Stimulated activated CD4-positive, alpha-beta T cell treated with anti-CD3 and anti-CD28 coated beads, TNF-alpha, amount 100 ng/mL, for 4 hours (primary cell): ENCODE data around the gene ZDHHC9.

Experiments used
- DNase-seq, 3 experiments: peaks; one replicate each; pipeline ENCODE4 v3.0.0-alpha.2; 2020; ENCODE audit warnings: low read depth in 3 of 3

Gene ZDHHC9

DNA sequence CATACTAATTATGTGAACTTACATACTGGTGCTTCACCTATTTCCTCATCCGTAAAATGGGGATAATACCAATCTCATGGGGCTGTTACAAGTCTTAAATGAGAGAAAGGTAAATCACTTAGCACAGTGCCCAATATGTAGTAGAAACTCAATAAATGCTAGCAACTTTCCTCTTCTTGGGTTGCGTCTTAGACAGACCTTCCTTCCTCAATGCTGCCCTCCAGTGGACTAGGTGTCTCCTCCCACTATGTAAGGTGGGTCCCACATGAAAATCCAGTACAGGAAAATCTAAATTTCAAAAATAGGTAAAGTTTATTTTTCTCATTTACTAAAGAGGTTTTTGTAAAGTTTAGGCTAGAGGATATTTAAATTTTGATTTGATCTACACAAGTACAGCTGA is 20.6 kb downstream of the ZDHHC9 start:
- peak in 1 of 3 experiments; percentile 32 for DNase-seq

- no peak for DNase-seq
Measured at GRCh38 chrX:129818123-129818522, 25.6 kb downstream of the ZDHHC9 start.

- DNase-seq: no peak
Measured at GRCh38 chrX:129813662-129814368, 29.9 kb downstream of the ZDHHC9 start.

DNA sequence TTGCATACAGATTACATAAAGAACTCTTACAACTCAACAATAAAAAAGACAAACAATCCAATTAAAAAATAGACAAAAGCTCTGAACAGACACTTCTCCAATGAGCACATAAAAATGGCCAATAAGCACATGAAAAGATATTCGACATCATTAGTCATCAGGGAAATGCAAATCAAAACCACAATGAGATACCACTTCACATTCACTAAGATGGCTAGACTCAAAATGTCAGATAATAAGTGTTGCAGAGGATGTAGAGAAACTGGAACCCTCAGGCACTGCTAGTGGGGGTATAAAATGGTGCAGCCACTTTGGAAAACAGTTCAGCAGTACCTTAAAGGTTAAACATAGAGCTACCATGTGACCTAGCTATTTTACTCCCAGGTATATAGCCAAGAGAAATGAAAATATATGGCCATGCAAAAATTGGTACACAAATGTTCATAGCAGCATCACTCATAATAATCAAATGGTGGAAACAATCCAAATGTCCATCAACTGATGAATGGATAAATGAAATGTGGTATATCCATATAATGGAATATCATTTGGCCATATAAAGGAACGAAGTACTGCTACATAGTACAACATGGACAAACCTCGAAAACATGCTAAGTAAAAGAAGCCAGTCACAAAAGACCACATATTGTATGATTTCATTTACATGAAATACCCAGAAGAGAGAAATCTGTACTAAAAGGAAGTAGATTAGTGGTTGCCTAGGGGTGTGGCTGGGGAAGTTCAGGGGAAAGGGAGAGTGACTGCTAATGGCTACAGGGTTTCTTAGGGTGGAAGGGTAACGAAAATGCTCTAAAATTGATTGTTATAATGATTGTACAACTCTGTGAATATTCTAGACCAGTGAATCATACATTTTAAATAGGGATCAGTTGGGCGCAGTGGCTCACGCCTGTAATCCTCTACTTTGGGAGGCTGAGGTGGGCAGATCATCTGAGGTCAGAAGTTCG is 34.6 kb downstream of the ZDHHC9 start:
- DNase-seq: no peak

DNA sequence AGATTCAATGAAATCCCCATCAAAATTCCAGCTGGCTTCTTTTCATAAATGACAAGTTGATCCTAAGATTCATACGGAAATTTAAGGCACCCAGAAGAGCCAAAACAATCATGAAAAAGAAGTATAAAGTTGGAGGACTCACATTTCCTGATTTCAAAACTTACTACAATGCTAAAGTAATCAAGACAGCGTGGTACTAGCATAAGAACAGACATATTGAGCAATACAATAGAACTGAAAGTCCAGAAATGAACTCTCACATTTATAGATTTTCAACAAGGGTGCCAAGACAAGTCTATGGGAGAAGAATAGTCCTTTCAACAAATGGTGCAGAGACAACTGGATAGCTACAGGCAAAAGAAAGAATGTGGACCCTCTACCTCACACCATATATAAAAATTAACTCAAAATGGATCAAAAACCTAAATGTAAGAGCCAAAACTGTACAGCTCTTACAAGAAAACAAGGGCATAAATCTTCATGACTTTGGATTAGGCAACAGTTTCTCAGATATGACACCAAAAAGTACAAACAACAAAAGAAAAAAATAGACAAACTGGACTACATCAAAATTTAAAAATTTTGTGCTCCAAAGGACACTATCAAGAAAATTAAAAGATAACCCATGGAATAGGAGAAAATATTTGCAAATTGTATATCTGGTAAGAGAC is 35.4 kb downstream of the ZDHHC9 start:
- DNase-seq: no peak

- DNase-seq: no peak
Measured at GRCh38 chrX:129804806-129805205, 38.9 kb downstream of the ZDHHC9 start.

GRCh38 chrX:129802863-129803262 is 40.8 kb downstream of the ZDHHC9 start:
- DNase-seq: no peak

- DNase-seq: no peak
Measured at GRCh38 chrX:129800186-129800585, 43.5 kb downstream of the ZDHHC9 start.

DNA sequence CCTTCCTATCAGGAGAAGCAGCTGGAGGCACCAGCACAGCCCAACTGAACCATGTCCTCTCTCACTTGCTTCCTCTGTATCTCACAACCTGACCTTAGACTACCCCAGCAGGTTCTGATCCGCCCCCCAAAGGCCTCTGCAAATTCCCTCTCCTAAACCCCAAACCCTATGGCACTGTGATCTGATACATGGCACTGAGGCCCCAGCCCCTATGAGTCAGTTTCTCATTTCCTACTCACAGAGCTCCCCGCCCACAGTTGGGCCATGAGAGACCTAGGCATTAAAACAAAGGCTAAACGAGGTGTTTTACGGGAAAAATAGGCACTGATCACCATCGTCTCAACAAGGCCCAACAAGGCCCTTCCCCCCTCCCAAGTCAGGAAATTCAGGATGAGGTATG is 44.8 kb downstream of the ZDHHC9 start:
- DNase-seq: no peak

GRCh38 chrX:129798456-129798855 is 45.2 kb downstream of the ZDHHC9 start:
- no peak for DNase-seq

DNA sequence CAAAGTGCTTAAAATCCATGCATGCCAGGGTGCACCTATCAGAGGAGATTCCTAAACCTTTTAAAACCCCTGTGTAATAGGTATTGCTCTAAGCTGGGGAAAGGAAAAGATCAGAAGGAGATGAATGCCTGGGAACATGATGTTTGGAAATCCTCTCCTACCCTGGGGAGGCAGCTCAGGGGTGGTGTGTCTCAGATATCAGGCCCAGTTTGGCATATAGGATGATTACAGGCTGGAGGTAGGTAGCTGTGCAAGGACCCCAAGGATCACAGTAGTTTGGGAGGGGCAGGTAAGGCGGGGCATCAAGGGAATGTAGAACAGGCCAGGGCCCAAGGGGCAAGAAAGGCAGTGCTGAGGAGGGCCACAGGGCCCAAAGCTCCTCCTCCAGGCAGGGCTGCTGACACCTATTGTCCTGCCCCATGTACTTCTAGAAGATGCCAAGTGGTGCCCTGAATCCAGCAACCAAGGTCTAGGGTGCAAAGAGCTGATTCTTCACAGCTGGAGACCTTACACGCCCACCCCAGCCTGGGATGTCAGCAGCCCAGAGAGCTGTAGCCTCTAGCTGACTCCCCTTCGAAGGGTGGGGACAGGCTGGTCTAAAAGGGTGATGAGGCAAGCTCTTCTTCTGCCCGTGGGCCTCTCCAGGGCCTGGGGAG is 46.3 kb downstream of the ZDHHC9 start:
- no peak for DNase-seq

DNA sequence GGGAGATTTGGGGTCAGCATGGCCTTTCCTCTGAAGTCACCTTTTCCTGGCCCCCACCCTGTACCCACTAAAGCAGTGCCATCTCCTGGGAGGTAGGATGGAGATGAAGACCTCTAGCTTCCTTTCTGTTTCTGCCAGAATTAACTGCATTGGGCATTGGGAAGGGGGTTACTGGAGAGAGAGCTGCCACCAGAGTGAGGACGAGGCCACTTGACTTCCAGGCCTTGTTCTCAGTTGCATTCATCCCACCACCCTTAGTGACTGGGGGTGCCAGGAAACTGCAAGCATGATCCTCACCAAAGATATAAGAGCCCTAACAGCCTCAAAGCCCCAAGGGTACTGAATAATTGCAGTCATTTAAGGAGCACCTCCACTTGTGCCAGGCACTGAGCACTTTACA is 48.1 kb downstream of the ZDHHC9 start:
- no peak for DNase-seq

DNA sequence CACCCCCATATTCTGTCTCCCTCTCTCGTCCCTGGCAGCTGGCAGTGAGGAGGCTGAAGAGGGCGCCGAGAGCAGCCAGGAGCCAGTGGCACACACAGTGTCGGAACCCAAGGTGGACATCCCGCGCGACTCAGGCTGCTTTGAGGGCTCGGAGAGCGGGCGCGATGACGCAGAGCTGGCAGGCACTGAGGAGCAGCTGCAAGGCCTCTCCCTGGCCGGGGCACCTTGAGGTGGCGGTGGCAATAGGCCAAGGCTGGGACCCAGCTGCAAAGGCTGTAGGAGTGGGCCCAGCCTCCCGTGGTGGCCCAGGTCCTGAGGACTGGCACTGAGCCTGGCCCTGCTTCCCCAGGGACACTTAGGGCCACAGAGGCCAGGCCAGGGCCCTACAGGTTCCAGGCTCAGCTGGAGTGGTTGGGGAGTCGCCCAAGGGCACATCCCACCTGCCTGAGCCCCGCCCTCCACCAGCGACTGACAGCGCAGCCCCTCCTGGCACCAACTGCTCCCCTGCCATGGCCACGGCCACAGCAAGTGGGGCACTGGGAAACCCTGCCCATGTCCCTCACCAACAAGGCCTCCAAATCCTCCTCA is 50.0 kb downstream of the ZDHHC9 start:
- DNase-seq: no peak

DNA sequence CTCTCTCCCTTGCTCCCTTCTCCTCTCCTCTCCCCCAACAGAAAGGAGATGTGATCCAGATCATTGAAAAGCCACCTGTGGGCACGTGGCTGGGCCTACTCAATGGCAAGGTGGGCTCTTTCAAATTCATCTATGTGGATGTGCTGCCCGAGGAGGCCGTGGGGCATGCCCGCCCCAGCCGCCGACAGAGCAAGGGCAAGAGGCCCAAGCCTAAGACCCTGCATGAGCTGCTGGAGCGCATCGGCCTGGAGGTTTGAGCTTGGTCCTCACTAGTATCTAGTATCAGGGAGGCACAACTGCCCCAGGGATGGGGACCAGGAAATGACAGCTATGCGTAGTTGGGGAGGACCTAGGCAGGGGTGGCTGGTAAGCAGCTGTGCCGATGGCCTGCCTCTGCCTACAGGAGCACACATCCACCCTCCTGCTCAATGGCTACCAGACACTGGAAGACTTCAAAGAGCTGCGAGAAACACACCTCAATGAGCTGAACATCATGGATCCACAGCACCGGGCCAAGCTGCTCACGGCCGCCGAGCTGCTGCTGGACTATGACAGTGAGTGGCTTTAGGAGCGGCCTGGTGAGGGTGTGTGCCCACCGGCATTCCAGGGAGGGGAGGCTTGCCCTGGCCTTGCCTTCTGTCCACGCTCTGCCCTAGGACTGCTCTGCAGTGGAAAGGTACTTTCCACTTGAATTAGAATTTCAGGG is 50.9 kb downstream of the ZDHHC9 start:
- DNase-seq: no peak

DNA sequence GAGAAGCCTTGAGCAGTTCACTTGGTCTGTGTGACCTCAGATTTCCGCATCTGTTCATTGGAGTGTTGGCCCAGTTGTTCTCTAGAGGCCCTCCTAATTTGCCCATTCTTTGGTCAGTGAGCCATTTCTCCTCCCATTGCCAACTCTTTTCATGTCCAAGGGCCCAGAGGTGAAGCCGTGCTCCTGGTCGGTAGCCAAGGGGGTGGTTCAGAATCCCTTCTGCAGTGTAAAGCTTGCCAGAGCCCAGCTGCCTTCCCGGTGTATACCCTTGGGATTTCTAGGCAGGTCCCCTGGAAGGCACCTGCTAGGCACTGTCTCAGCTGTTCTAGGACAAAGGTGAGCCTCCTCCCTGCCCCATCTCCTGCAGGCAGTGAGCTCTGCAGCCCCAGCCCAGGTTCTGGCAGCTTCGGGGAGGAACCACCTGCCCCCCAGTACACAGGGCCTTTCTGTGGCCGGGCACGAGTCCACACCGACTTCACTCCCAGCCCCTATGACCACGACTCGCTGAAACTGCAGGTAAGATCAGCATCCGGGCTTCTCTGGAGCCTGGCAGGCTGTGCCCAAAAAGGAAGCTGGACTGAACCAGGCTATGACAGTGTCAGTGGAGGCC is 51.6 kb downstream of the ZDHHC9 start:
- no peak for DNase-seq

GRCh38 chrX:129791336-129791735 is 52.4 kb downstream of the ZDHHC9 start:
- no peak for DNase-seq

- no peak for DNase-seq
Measured at GRCh38 chrX:129790808-129791207, 52.9 kb downstream of the ZDHHC9 start.

GRCh38 chrX:129790146-129790545 is 53.5 kb downstream of the ZDHHC9 start:
- no peak for DNase-seq

- no peak for DNase-seq
Measured at GRCh38 chrX:129788527-129788926, 55.2 kb downstream of the ZDHHC9 start.

GRCh38 chrX:129787336-129788055 is 56.2 kb downstream of the ZDHHC9 start:
- no peak for DNase-seq
